Uterus (tissue), 4 donors: ENCODE results near the gene FUT4. TPM values are rescaled to one million over a fixed set of nuclear protein-coding genes. Genes with fewer than 3 reads are reported as not detected.

ENCODE experiments used
- DNase-seq, 2 donors: peaks; one replicate each; pipeline ENCODE4 v3.0.0-alpha.2; 2019 to 2020
- H3K27ac ChIP-seq, 2 donors: fragments of 200-600 bp; sonication (generic); 1 replicate in 1 of 2; 2 replicates in 1 of 2; pipeline ENCODE4 v1.5.1; 2016 to 2018
- H3K27me3 ChIP-seq, 2 donors: fragments of 200-600 bp; sonication (generic); one replicate each; pipeline ENCODE4 v1.5.1; 2018 to 2019; ENCODE audit warnings: control low read depth in 1 of 2
- H3K36me3 ChIP-seq, 2 donors: fragments of 200-600 bp; sonication (generic); one replicate each; pipeline ENCODE4 v1.5.1; 2019; ENCODE audit warnings: control low read depth in 1 of 2
- H3K4me1 ChIP-seq, 2 donors: fragments of 200-600 bp; sonication (generic); one replicate each; pipeline ENCODE4 v1.5.1; 2018 to 2019; ENCODE audit warnings: control low read depth in 1 of 2
- H3K4me3 ChIP-seq, 2 donors: fragments of 200-600 bp; sonication (generic); 1 replicate in 1 of 2; 2 replicates in 1 of 2; pipeline ENCODE4 v1.5.1; 2018 to 2019; ENCODE audit warnings: mild to moderate bottlenecking in 1 of 2
- H3K9me3 ChIP-seq, 2 donors: fragments of 200-600 bp; sonication (generic); one replicate each; pipeline ENCODE4 v1.5.1; 2019; ENCODE audit warnings: control low read depth in 1 of 2
- CTCF ChIP-seq, 4 experiments: fragments of 200-600 bp in 2 of 4; fragments of 450-650 bp in 2 of 4; sonication (generic) in 2 of 4; IDR thresholded peaks; one replicate each; pipeline ENCODE4 v1.5.1; 2016 to 2019; ENCODE audit warnings: antibody characterized with exemption in 4 of 4, mild to moderate bottlenecking in 2 of 4, moderate library complexity in 1 of 4
- POLR2A ChIP-seq, 2 donors: fragments of 450-650 bp; IDR thresholded peaks; one replicate each; pipeline ENCODE4 v1.6.1; 2016; ENCODE audit warnings: antibody characterized with exemption in 2 of 2, mild to moderate bottlenecking in 1 of 2, moderate library complexity in 1 of 2
- intact Hi-C: fragments of 100-400 bp; cut with DNase I; formaldehyde crosslinking; loops from one replicate; pipeline ENCODE4 v1.15.1; 2023; ENCODE audit warnings: low total_unique reads
- total RNA-seq, 4 donors: library from RNA; depleted of rRNA in 3 of 4; stranded (reverse); fragments of >200 nt in 3 of 4; gene quantifications; one replicate each; pipeline versions ENCODE4 v1.1.0 to v1.2.4, GENCODE V29; 2014 to 2023
- donor health status: DM: yes; HTN: yes; CAD: no.

Gene FUT4
- total RNA-seq, 4 donors from 2014 or later = 2.6 to 15.2 (median 9.2) TPM

GRCh38 chr11:94584978-94585377 lies 41.3 kb downstream of the FUT4 start:
- no peaks in the 10 kb centered on the region for H3K9me3 ChIP-seq

GRCh38 chr11:94585399-94585798 lies 41.7 kb downstream of the FUT4 start:
- intact Hi-C loops = loop anchor here (10.0 kb wide), 1 partner anchor 71 kb away; the partner anchor contains the start of gene C11orf97
- no peak for TF ChIP-seq CTCF (IDR thresholded peaks at IDR 0.05)
- TF ChIP-seq POLR2A (IDR thresholded peaks at IDR 0.05) = no peak
- Histone ChIP-seq H3K9me3 (no peaks in the 10 kb centered on the region), H3K4me3 (no peak overlapping the region), H3K36me3 (no peaks in the 10 kb centered on the region), H3K4me1 (no peaks in the 10 kb centered on the region), H3K27me3 (no peaks in the 10 kb centered on the region), H3K27ac (no peak overlapping the region)
- no peak for DNase-seq

More at GRCh38 chr11:94584978-94585377, 41.3 kb downstream of the FUT4 start:
- no peak for DNase-seq
- TF ChIP-seq POLR2A (IDR thresholded peaks at IDR 0.05) = no peak
- no peak for TF ChIP-seq CTCF (IDR thresholded peaks at IDR 0.05)
- H3K4me3 ChIP-seq = no peak overlapping the region
- intact Hi-C loops = loop anchor here (10.0 kb wide), 1 partner anchor 70 kb away; the partner anchor contains the start of gene C11orf97
- H3K27me3 ChIP-seq = no peaks in the 10 kb centered on the region
- H3K36me3 ChIP-seq = no peaks in the 10 kb centered on the region
- no peaks in the 10 kb centered on the region for H3K4me1 ChIP-seq
- H3K27ac ChIP-seq = no peak overlapping the region

- TF ChIP-seq CTCF (IDR thresholded peaks at IDR 0.05) (no peak), POLR2A (IDR thresholded peaks at IDR 0.05) (no peak)
- intact Hi-C loops = loop anchor here (10.0 kb wide), 1 partner anchor 72 kb away; the partner anchor contains the start of gene C11orf97
- H3K9me3 ChIP-seq = no peaks in the 10 kb centered on the region
- no peaks in the 10 kb centered on the region for H3K27me3 ChIP-seq
- H3K4me3 ChIP-seq = no peak overlapping the region
- no peaks in the 10 kb centered on the region for H3K4me1 ChIP-seq
- DNase-seq = no peak
- no peak overlapping the region for H3K27ac ChIP-seq
- no peaks in the 10 kb centered on the region for H3K36me3 ChIP-seq
These were observed 42.8 kb downstream of the FUT4 start for GRCh38 chr11:94586546-94586945.

GRCh38 chr11:94586978-94587377 lies 43.3 kb downstream of the FUT4 start:
- no peak for DNase-seq
- Histone ChIP-seq H3K4me3 (no peak overlapping the region), H3K27ac (no peak overlapping the region), H3K36me3 (no peaks in the 10 kb centered on the region), H3K27me3 (no peaks in the 10 kb centered on the region), H3K4me1 (no peaks in the 10 kb centered on the region), H3K9me3 (no peaks in the 10 kb centered on the region)
- intact Hi-C loops = loop anchor here (10.0 kb wide), 1 partner anchor 72 kb away; the partner anchor contains the start of gene C11orf97
- TF ChIP-seq CTCF (IDR thresholded peaks at IDR 0.05) = no peak
- no peak for TF ChIP-seq POLR2A (IDR thresholded peaks at IDR 0.05)

- intact Hi-C loops = loop anchor here (10.0 kb wide), 1 partner anchor 74 kb away; the partner anchor contains the start of gene C11orf97
- Histone ChIP-seq H3K4me1 (no peaks in the 10 kb centered on the region), H3K9me3 (no peaks in the 10 kb centered on the region), H3K27ac (no peak overlapping the region), H3K27me3 (no peaks in the 10 kb centered on the region), H3K36me3 (no peaks in the 10 kb centered on the region), H3K4me3 (no peak overlapping the region)
- TF ChIP-seq CTCF (IDR thresholded peaks at IDR 0.05) (no peak), POLR2A (IDR thresholded peaks at IDR 0.05) (no peak)
- no peak for DNase-seq
These were observed 44.7 kb downstream of the FUT4 start for GRCh38 chr11:94588366-94588942.
